Colonic mucosa (tissue), 4 donors: ENCODE measurements around the gene PPP3R2. TPM values are rescaled to one million over a fixed set of nuclear protein-coding genes. Genes with fewer than 3 reads are reported as not detected.

Experiments
- DNase-seq: peaks from one replicate; pipeline ENCODE4 v3.0.0-alpha.2; 2020
- H3K27ac ChIP-seq: fragments of 200-600 bp; one replicate; pipeline ENCODE4 v1.8.0; 2021
- H3K27me3 ChIP-seq: fragments of 200-600 bp; one replicate; pipeline ENCODE4 v1.8.0; 2021
- H3K36me3 ChIP-seq: fragments of 200-600 bp; one replicate; pipeline ENCODE4 v1.8.0; 2021
- H3K4me1 ChIP-seq: fragments of 200-600 bp; one replicate; pipeline ENCODE4 v1.8.0; 2021; ENCODE audit warnings: mild to moderate bottlenecking
- H3K4me3 ChIP-seq: fragments of 200-600 bp; one replicate; pipeline ENCODE4 v1.8.0; 2021
- H3K9ac ChIP-seq, 2 donors: one replicate each; pipeline ENCODE4 v1.7.0; 2013; ENCODE audit warnings: control low read depth in 2 of 2, low read depth in 2 of 2, low read length in 2 of 2
- H3K9me3 ChIP-seq: fragments of 200-600 bp; one replicate; pipeline ENCODE4 v1.8.0; 2021
- CTCF ChIP-seq: fragments of 200-600 bp; IDR thresholded peaks from one replicate; pipeline ENCODE4 v1.8.0; 2022; ENCODE audit warnings: antibody characterized with exemption, mild to moderate bottlenecking
- intact Hi-C: fragments of 100-400 bp; cut with DNase I; formaldehyde crosslinking; loops from one replicate; pipeline ENCODE4 v1.14.1; 2022
- total RNA-seq, 2 donors: library from RNA; stranded (reverse); fragmentation: NEBNext Ultra II Directional in 1 of 2; extraction: Animal tissue kit (Norgen Biotek cat#: 25700) in 1 of 2; gene quantifications; one replicate each; pipeline ENCODE4 v1.2.1, GENCODE V29; 2021
- donor health status: healthy.
- donor health status: DM: no; HTN: no; CAD: no.
- donor health status: DM: no; HTN: no; CAD: no.

PPP3R2 gene
- total RNA-seq, 2 donors from 2014 or later, result not detected

- Histone ChIP-seq H3K27me3 (no peaks in the 10 kb centered on the region), H3K36me3 (no peaks in the 10 kb centered on the region), H3K9me3 (no peaks in the 10 kb centered on the region), H3K4me1 (no peaks in the 10 kb centered on the region), H3K27ac (no peak overlapping the region), H3K9ac (no peak overlapping the region), H3K4me3 (no peak overlapping the region)
- intact Hi-C loops, result no loop called here
- TF ChIP-seq CTCF, result no peak
- no peak for DNase-seq
Observed at GRCh38 chr9:101634741-101635409, 40.1 kb upstream of the PPP3R2 start.

DNA sequence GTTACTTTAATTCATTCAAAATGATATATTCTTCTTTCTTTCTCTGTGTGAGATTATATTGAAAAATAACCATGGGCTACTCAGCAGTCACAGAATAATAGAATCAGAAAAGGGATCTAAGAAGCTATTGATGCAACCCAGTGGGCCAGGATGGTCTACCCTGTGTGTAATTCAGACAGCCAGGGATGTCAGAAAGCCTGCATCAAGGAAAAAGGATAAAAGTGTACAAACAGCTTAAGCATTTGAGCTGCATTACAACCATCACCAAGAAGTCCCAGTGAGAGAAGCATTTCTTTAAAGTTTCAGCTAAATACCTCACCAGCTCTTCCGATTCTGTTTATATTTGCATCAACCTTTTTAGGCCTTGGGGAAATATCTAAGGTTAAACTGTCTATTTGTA lies 37.8 kb upstream of the PPP3R2 start:
- Histone ChIP-seq H3K27me3 (no peaks in the 10 kb centered on the region), H3K36me3 (no peaks in the 10 kb centered on the region), H3K4me3 (no peak overlapping the region), H3K27ac (no peak overlapping the region), H3K4me1 (no peaks in the 10 kb centered on the region), H3K9me3 (no peaks in the 10 kb centered on the region), H3K9ac (no peak overlapping the region)
- intact Hi-C loops, result no loop called here
- TF ChIP-seq CTCF, result no peak
- no peak for DNase-seq

GRCh38 chr9:101631892-101632291 lies 37.1 kb upstream of the PPP3R2 start:
- intact Hi-C loops, result no loop called here
- no peak for TF ChIP-seq CTCF
- no peak overlapping the region for H3K9ac ChIP-seq
- no peaks in the 10 kb centered on the region for H3K27me3 ChIP-seq
- no peaks in the 10 kb centered on the region for H3K36me3 ChIP-seq
- no peak overlapping the region for H3K4me3 ChIP-seq
- no peak for DNase-seq
- H3K9me3 ChIP-seq, result no peaks in the 10 kb centered on the region
- H3K27ac ChIP-seq, result no peak overlapping the region
- H3K4me1 ChIP-seq, result no peaks in the 10 kb centered on the region

GRCh38 chr9:101629636-101630035 lies 34.9 kb upstream of the PPP3R2 start:
- no peak overlapping the region for H3K27ac ChIP-seq
- no peaks in the 10 kb centered on the region for H3K4me1 ChIP-seq
- no peak for DNase-seq
- no peak overlapping the region for H3K9ac ChIP-seq
- H3K36me3 ChIP-seq, result no peaks in the 10 kb centered on the region
- H3K27me3 ChIP-seq, result no peaks in the 10 kb centered on the region
- intact Hi-C loops, result no loop called here
- no peak overlapping the region for H3K4me3 ChIP-seq
- no peak for TF ChIP-seq CTCF
- H3K9me3 ChIP-seq, result no peaks in the 10 kb centered on the region

DNA sequence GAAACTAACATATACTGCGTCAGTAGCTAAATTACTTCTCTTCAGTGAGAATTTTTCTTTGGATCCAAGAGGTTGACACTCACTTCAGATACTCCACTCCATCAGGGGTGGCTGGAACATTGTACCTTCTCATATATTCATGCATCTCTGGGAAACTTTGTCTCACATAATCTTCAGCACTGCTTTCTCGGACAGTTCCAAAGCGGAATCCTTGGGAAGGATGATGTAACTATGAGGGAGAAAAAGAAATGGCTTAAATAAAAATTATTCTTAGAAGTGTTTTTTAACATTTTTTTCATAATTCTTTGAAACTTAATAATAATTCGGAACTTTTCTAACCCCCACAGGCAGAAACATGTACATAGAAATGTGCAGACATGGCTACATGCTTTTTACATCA lies 33.4 kb upstream of the PPP3R2 start:
- DNase-seq, result no peak
- Histone ChIP-seq H3K4me3 (no peak overlapping the region), H3K4me1 (no peaks in the 10 kb centered on the region), H3K27me3 (no peaks in the 10 kb centered on the region), H3K9ac (no peak overlapping the region), H3K9me3 (no peaks in the 10 kb centered on the region), H3K36me3 (no peaks in the 10 kb centered on the region), H3K27ac (no peak overlapping the region)
- intact Hi-C loops, result no loop called here
- TF ChIP-seq CTCF, result no peak
